ENCODE results near the gene PPP2R5A.

DNA sequence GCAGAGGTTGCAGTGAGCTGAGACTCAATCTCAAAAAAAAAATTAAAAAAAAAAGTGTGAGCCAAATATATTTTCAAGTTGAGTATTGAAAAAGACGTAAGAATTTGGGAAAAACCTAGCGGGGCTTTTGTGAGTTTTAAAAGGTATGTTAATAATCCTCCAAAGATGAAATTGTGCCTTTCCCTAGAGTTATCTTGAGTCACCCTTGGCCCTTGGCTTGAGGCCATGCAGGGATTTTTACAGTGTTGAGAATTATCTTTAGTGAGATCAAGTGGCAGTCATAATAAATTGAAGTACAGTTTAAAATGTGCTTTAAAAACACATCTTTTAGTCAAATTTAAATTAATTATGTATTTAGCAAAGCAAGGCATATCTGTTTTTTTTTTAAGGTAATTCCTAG lies 32.7 kb downstream of the PPP2R5A start:
- TF ChIP-seq REST (IDR thresholded peaks at IDR 0.05; ENCODE audit: low read depth) (no peak), TAF1 (IDR thresholded peaks at IDR 0.05; ENCODE audit: low read depth) (no peak), EP300 (IDR thresholded peaks at IDR 0.05; ENCODE audit: borderline replicate concordance) (no peak), CEBPB (IDR thresholded peaks at IDR 0.05) (no peak), CREB1 (IDR thresholded peaks at IDR 0.05; ENCODE audit: low read depth) (no peak)
